Panc1 (cell line): Measurements from ENCODE around the gene PGAM2.

Experiments used
- SIN3A ChIP-seq: IDR thresholded peaks from 2 replicates; pipeline ENCODE4 v1.6.1; 2012; ENCODE audit warnings: low read depth, mild to moderate bottlenecking, low read length, moderate library complexity, borderline replicate concordance; ENCODE audit not compliant: insufficient read depth
- TF ChIP-seq, protein P1 (sequence below): fragments of 450-650 bp; IDR thresholded peaks from 2 replicates; pipeline ENCODE4 v1.5.1; 2017; ENCODE audit warnings: mild to moderate bottlenecking

DNA sequence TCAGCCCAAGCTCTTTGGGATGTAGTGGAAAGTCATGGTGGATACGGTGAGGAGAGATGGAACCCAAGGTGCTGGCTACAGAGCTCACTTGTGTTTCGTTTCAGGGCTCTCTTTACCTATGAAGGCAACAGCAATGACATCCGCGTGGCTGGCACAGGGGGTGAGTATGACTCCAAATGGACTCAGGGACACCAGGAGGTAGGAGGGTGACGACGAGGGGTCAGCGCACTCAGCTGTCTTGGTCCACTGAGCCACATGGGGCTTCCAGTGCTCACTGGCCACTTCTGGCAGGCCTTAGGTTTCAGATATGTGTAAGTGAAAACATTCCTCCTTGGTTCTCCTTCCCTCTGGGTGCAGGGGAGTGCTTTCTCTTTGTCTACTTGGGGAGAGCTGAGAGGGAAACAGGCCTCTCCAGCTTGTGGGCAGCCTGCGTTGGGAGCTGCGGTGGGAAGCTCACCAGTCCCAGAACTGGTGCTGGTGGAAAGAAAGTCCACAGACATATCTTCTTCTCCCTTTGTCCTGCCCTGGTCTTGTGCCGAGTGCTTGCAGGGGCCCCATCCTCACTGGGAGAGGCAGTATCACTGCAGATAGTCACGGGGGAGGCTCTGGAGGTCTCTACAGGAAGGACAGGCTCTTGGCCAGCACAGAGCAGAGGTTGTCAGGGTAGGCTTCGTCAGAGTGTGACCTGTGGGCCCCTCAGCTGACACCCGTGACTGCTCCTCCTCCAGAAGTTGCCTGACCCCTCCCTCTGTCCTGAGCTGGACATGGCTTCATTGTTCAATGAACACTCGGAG lies 15.0 kb downstream of the PGAM2 start:
- TF ChIP-seq, protein P1, sequence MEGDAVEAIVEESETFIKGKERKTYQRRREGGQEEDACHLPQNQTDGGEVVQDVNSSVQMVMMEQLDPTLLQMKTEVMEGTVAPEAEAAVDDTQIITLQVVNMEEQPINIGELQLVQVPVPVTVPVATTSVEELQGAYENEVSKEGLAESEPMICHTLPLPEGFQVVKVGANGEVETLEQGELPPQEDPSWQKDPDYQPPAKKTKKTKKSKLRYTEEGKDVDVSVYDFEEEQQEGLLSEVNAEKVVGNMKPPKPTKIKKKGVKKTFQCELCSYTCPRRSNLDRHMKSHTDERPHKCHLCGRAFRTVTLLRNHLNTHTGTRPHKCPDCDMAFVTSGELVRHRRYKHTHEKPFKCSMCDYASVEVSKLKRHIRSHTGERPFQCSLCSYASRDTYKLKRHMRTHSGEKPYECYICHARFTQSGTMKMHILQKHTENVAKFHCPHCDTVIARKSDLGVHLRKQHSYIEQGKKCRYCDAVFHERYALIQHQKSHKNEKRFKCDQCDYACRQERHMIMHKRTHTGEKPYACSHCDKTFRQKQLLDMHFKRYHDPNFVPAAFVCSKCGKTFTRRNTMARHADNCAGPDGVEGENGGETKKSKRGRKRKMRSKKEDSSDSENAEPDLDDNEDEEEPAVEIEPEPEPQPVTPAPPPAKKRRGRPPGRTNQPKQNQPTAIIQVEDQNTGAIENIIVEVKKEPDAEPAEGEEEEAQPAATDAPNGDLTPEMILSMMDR = no peak
- TF ChIP-seq SIN3A = no peak
